Upper lobe of left lung (tissue), 4 donors: Measurements from ENCODE around the gene VTCN1.
"Not testable (repeated sequence)": the region's sequence is repeated elsewhere in the genome, so short reads cannot be mapped to it uniquely, and the experiment has no call there.

Source experiments
- CTCF ChIP-seq, 6 experiments: fragments of 450-650 bp in 4 of 6; fragments of 200-600 bp in 2 of 6; sonication (generic) in 2 of 6; IDR thresholded peaks; one replicate each; pipeline ENCODE4 v1.5.1; 2016 to 2019; ENCODE audit warnings: antibody characterized with exemption in 6 of 6
- POLR2A ChIP-seq, 4 donors: fragments of 450-650 bp; IDR thresholded peaks; one replicate each; pipeline ENCODE4 v1.5.1; 2016 to 2017; ENCODE audit warnings: antibody characterized with exemption in 4 of 4, mild to moderate bottlenecking in 2 of 4
- POLR2AphosphoS5 ChIP-seq, 2 donors: sonication (generic); formaldehyde crosslinking; IDR thresholded peaks; one replicate each; pipeline ENCODE4 v1.5.1; 2017; ENCODE audit warnings: antibody characterized with exemption in 2 of 2

- not testable (repeated sequence) for TF ChIP-seq CTCF, POLR2A, POLR2AphosphoS5 (IDR thresholded peaks at IDR 0.05)
These were observed 108.9 kb downstream of the VTCN1 start for GRCh38 chr1:117101858-117102257.
